HepG2 (cell line): Measurements from ENCODE around the gene ZSWIM9. TPM values are rescaled to one million over a fixed set of nuclear protein-coding genes. Genes with fewer than 3 reads are reported as not detected.
A peak's percentile ranks its signal among the peaks of the same experiment; 100 is the strongest.

Source experiments
- ATAC-seq: fragments of 200-7000 bp; cut with Tn5 transposase; 3 replicates; pipeline ENCODE4 v1.9.1; 2020; ENCODE audit warnings: mild to moderate bottlenecking, moderate library complexity
- BruUV-seq: library from RNA; stranded (reverse); fragments of 400-500 nt; replicated peaks from 2 replicates; lab custom pipeline; 2021; lab: Mats Ljungman, UMichigan
- CTCF ChIA-PET: fragments of 300-600 bp; formaldehyde crosslinking; extraction: SDS; loops from one replicate; lab custom pipeline; 2021; ENCODE audit warnings: low total read pairs, inconsistent platforms, low intra/inter-chr PET ratio; lab: Yijun Ruan, JAX
- POLR2A ChIA-PET: fragments of 350-600 bp; sonication (Branson Sonifier 250); formaldehyde crosslinking; loops from one replicate; lab custom pipeline; 2020; ENCODE audit warnings: antibody characterized with exemption, inconsistent platforms; lab: Yijun Ruan, JAX
- DNase-seq: peaks from one replicate; pipeline ENCODE4 v3.0.0-alpha.2; 2015; ENCODE audit warnings: low spot score
- FAIRE-seq: peaks from 3 replicates; lab custom pipeline; 2011; peaks lifted over from hg19 to GRCh38; lab: Jason Lieb, UNC
- H2AFZ ChIP-seq: one replicate; pipeline ENCODE4 v1.6.1; 2011; ENCODE audit warnings: low read length, inconsistent platforms
- H3K27ac ChIP-seq: fragments of 300-600 bp; 3 replicates; pipeline ENCODE4 v1.8.0; 2011; ENCODE audit warnings: mixed run types, mild to moderate bottlenecking, mixed read lengths, low read length, inconsistent platforms; ENCODE audit not compliant: insufficient read depth; ENCODE audit errors: extremely low read length
- H3K27me3 ChIP-seq, 2 experiments: fragments of 200-600 bp in 1 of 2; 2 replicates in 1 of 2; 3 replicates in 1 of 2; pipeline versions ENCODE4 v1.6.0 to v1.8.0; 2011; ENCODE audit warnings: low read length in 2 of 2, mild to moderate bottlenecking in 2 of 2, moderate library complexity in 2 of 2, inconsistent platforms in 1 of 2; ENCODE audit not compliant: insufficient read depth in 2 of 2, control insufficient read depth in 1 of 2
- H3K36me3 ChIP-seq, 2 experiments: fragments of 200-600 bp in 1 of 2; replicated peaks in 1 of 2; 2 replicates in 1 of 2; 3 replicates in 1 of 2; pipeline versions ENCODE4 v1.5.1 to v1.8.0; 2011; ENCODE audit warnings: low read length in 2 of 2, inconsistent platforms in 1 of 2; ENCODE audit not compliant: insufficient read depth in 2 of 2, control insufficient read depth in 1 of 2
- H3K4me1 ChIP-seq: 2 replicates; pipeline ENCODE4 v1.5.1; 2012; ENCODE audit warnings: low read length, inconsistent platforms; ENCODE audit not compliant: insufficient read depth
- H3K4me2 ChIP-seq: 2 replicates; pipeline ENCODE4 v1.6.0; 2011; ENCODE audit warnings: low read depth, low read length, inconsistent platforms
- H3K4me3 ChIP-seq, 3 experiments: fragments of 200-600 bp in 1 of 3; sonication (generic), shearing (Covaris generic) in 1 of 3; replicated peaks in 1 of 3; 2 replicates each; pipeline ENCODE4 v1.5.1; 2011 to 2016; ENCODE audit warnings: low read length in 3 of 3, inconsistent platforms in 2 of 3, low read depth in 2 of 3, mild to moderate bottlenecking in 2 of 3, control low read depth in 1 of 3, mixed read lengths in 1 of 3; ENCODE audit not compliant: insufficient read depth in 1 of 3
- H3K79me2 ChIP-seq: one replicate; pipeline ENCODE4 v1.6.1; 2011; ENCODE audit warnings: low read length, inconsistent platforms; ENCODE audit not compliant: insufficient read depth
- H3K9ac ChIP-seq: 2 replicates; pipeline ENCODE4 v1.6.0; 2011; ENCODE audit warnings: mild to moderate bottlenecking, low read depth, low read length, inconsistent platforms; ENCODE audit not compliant: insufficient read depth
- H3K9me3 ChIP-seq: 2 replicates; pipeline ENCODE4 v1.5.1; 2012; ENCODE audit warnings: mild to moderate bottlenecking, low read length
- H4K20me1 ChIP-seq: 2 replicates; pipeline ENCODE4 v1.6.0; 2011; ENCODE audit warnings: inconsistent platforms, mild to moderate bottlenecking, low read length, moderate library complexity; ENCODE audit not compliant: insufficient read depth
- WGBS: methylation state at CpG from one replicate; pipeline ENCODE4 v1.1.6; 2017; ENCODE audit warnings: low lambda C conversion rate; 5-methylcytosine and 5-hydroxymethylcytosine counted together
- in situ Hi-C: cut with HindIII; loops from 2 replicates; pipeline ENCODE4 v1.10.0; 2017; ENCODE audit warnings: low pct_unique_long_range_greater_than_20kb; ENCODE audit not compliant: extremely low pct_ligation_motif_present
- intact Hi-C: fragments of 100-400 bp; cut with micrococcal nuclease; formaldehyde crosslinking; loops from one replicate; pipeline ENCODE4 v1.10.0; 2022; ENCODE audit not compliant: unreplicated experiment
- polyA plus RNA-seq, 8 experiments: library from polyadenylated mRNA; depleted of rRNA in 3 of 8; stranded (reverse) in 7 of 8; unstranded in 1 of 8; fragments of >200 nt; fragmentation: Illumina TruSeq in 4 of 8; extraction: Trizol in 4 of 8; gene quantifications; 2 replicates each; pipeline versions ENCODE4 v1.2.1 to v1.2.3, GENCODE V29; 2011 to 2016; ENCODE audit warnings: low read depth in 4 of 8, missing spikeins in 1 of 8, mixed read lengths in 1 of 8; ENCODE audit not compliant: insufficient read depth in 1 of 8
- total RNA-seq, 5 experiments: library from RNA; depleted of rRNA; stranded (reverse); fragments of >200 nt; fragmentation: Illumina TruSeq; extraction: Trizol; gene quantifications; 2 replicates each; pipeline ENCODE4 v1.2.3, GENCODE V29; 2016; ENCODE audit warnings: low read depth in 1 of 5
- TF ChIP-seq, protein P1 (sequence below), 2 experiments: sonication (generic) in 1 of 2; formaldehyde crosslinking in 1 of 2; IDR thresholded peaks; 2 replicates each; pipeline versions ENCODE4 v1.5.1 to v1.6.1; 2011 to 2020; ENCODE audit warnings: borderline replicate concordance in 1 of 2, low read depth in 1 of 2, low read length in 1 of 2, mild to moderate bottlenecking in 1 of 2, missing genetic modification reagents in 1 of 2, moderate library complexity in 1 of 2
- TF ChIP-seq, protein P2 (sequence below): sonication (generic); formaldehyde crosslinking; IDR thresholded peaks from 2 replicates; pipeline ENCODE4 v1.4.0; 2020; ENCODE audit warnings: missing genetic modification reagents

The ZSWIM9 gene
- total and polyA plus RNA-seq, 2 of the 13 experiments (the other 11 are each of a cell fraction or from before 2014, with no cell fraction given), result 0.18 to 1.1 TPM

DNA sequence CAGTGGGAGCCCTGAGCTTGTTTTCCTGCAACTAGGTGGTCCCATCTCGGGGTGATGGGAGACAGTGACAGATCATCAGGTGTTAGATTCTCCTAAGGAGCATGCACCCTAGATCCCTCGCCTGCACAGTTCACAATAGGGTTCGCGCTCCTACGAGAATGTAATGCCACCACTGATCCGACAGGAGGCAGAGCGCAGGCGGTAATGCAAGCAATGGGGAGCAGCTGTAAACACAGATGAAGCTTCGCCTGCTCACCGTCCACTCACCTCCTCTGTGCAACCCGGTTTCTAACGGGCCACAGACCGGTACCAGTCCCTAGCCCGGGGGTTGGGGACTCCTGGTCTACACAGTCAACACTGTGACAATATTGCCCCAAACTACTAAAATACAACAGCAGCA, 46.5 kb downstream of the ZSWIM9 start:
- Histone ChIP-seq H4K20me1 (no peaks in the 10 kb centered on the region), H3K27me3 (no peaks in the 10 kb centered on the region; a peak in 1 of 5 replicates), H3K36me3 (0 out of 5 replicates have a peak, but pooled peaks cover 0 to 4% of the 10 kb centered on the region in 2 experiments), H2AFZ (no peak overlapping the region), H3K4me3 (no peak overlapping the region), H3K9ac (no peak overlapping the region), H3K9me3 (no peaks in the 10 kb centered on the region), H3K79me2 (no peaks in the 10 kb centered on the region), H3K4me2 (no peak overlapping the region), H3K27ac (no peak overlapping the region), H3K4me1 (no peaks in the 10 kb centered on the region)
- intact Hi-C loops (no loop called here), in situ Hi-C loops (no loop called here)
- CTCF ChIA-PET, result no interaction called here
- POLR2A ChIA-PET, result no interaction called here
- BruUV-seq, result no TSS peak
- no peak for FAIRE-seq
- TF ChIP-seq, protein P1, sequence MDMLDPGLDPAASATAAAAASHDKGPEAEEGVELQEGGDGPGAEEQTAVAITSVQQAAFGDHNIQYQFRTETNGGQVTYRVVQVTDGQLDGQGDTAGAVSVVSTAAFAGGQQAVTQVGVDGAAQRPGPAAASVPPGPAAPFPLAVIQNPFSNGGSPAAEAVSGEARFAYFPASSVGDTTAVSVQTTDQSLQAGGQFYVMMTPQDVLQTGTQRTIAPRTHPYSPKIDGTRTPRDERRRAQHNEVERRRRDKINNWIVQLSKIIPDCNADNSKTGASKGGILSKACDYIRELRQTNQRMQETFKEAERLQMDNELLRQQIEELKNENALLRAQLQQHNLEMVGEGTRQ (IDR thresholded peaks at IDR 0.05; ENCODE audit: low read depth, low read length), result no peak
- TF ChIP-seq, protein P1 (CRISPR knock-in tag; IDR thresholded peaks at IDR 0.05; ENCODE audit: borderline replicate concordance), result no peak
- TF ChIP-seq, protein P2, sequence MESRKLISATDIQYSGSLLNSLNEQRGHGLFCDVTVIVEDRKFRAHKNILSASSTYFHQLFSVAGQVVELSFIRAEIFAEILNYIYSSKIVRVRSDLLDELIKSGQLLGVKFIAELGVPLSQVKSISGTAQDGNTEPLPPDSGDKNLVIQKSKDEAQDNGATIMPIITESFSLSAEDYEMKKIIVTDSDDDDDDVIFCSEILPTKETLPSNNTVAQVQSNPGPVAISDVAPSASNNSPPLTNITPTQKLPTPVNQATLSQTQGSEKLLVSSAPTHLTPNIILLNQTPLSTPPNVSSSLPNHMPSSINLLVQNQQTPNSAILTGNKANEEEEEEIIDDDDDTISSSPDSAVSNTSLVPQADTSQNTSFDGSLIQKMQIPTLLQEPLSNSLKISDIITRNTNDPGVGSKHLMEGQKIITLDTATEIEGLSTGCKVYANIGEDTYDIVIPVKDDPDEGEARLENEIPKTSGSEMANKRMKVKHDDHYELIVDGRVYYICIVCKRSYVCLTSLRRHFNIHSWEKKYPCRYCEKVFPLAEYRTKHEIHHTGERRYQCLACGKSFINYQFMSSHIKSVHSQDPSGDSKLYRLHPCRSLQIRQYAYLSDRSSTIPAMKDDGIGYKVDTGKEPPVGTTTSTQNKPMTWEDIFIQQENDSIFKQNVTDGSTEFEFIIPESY, result peak; percentile 63; the same call in 1 of the 2 replicates
- 96% methylated on average over 14 of the region's 14 CpGs for WGBS
- ATAC-seq, result no peak
- DNase-seq, result no peak
